ENCODE results near the gene NOC3L. TPM values are rescaled to one million over a fixed set of nuclear protein-coding genes. Genes with fewer than 3 reads are reported as not detected.
"Not testable (repeated sequence)": the region's sequence is repeated elsewhere in the genome, so short reads cannot be mapped to it uniquely, and the experiment has no call there.

NOC3L gene
- total and polyA plus RNA-seq, 5 donors, result 3.3 to 12.8 (median 10.4) TPM

GRCh38 chr10:94398762-94399161, 36.0 kb upstream of the NOC3L start:
- intact Hi-C loops (cut with DNase I), result no loop called here
- Histone ChIP-seq H3K4me1 (ENCODE audit: control insufficient read depth, insufficient read depth, low read length) (no peaks in the 10 kb centered on the region), H3K9me3 (ENCODE audit: control insufficient read depth, low read length) (no peaks in the 10 kb centered on the region), H3K27me3 (ENCODE audit: control insufficient read depth, insufficient read depth) (no peaks in the 10 kb centered on the region), H3K4me3 (ENCODE audit: low read length) (no peak overlapping the region), H3K27ac (ENCODE audit: low read length) (no peak overlapping the region)
- ATAC-seq (no peak), DNase-seq (no peak)
- WGBS, result 92% methylated on average over 6 of the region's 6 CpGs

GRCh38 chr10:94397549-94398370, 35.0 kb upstream of the NOC3L start:
- ATAC-seq, result no peak
- WGBS, result 57% methylated on average over 12 of the region's 12 CpGs

GRCh38 chr10:94392117-94392516, 29.4 kb upstream of the NOC3L start:
- DNase-seq; H3K27me3 ChIP-seq (ENCODE audit: control insufficient read depth, insufficient read depth); ATAC-seq; H3K9me3 ChIP-seq (ENCODE audit: control insufficient read depth, low read length); H3K4me1 ChIP-seq (ENCODE audit: control insufficient read depth, insufficient read depth, low read length); H3K27ac ChIP-seq (ENCODE audit: low read length); intact Hi-C loops (cut with DNase I); H3K4me3 ChIP-seq (ENCODE audit: low read length): not testable (repeated sequence)
- 81% methylated on average over 9 of the region's 9 CpGs for WGBS

More at GRCh38 chr10:94397549-94398370, 35.0 kb upstream of the NOC3L start:
- no peaks in the 10 kb centered on the region for H3K27me3 ChIP-seq (ENCODE audit: control insufficient read depth, insufficient read depth)
- H3K4me1 ChIP-seq (ENCODE audit: control insufficient read depth, insufficient read depth, low read length), result no peaks in the 10 kb centered on the region
- H3K4me3 ChIP-seq (ENCODE audit: low read length), result no peak overlapping the region
- H3K27ac ChIP-seq (ENCODE audit: low read length), result no peak overlapping the region
- intact Hi-C loops (cut with DNase I), result no loop called here
- H3K9me3 ChIP-seq (ENCODE audit: control insufficient read depth, low read length), result no peaks in the 10 kb centered on the region
- DNase-seq, result no peak

GRCh38 chr10:94385733-94386132, 23.0 kb upstream of the NOC3L start:
- intact Hi-C loops (cut with DNase I); H3K4me3 ChIP-seq (ENCODE audit: low read length); DNase-seq; H3K27me3 ChIP-seq (ENCODE audit: control insufficient read depth, insufficient read depth); H3K4me1 ChIP-seq (ENCODE audit: control insufficient read depth, insufficient read depth, low read length); H3K27ac ChIP-seq (ENCODE audit: low read length); ATAC-seq; H3K9me3 ChIP-seq (ENCODE audit: control insufficient read depth, low read length): not testable (repeated sequence)
- WGBS, result 95% methylated on average over 3 of the region's 3 CpGs

GRCh38 chr10:94383530-94383929, 20.8 kb upstream of the NOC3L start:
- DNase-seq (no peak), ATAC-seq (no peak)
- H3K27ac ChIP-seq (ENCODE audit: low read length), result no peak overlapping the region
- no peaks in the 10 kb centered on the region for H3K4me1 ChIP-seq (ENCODE audit: control insufficient read depth, insufficient read depth, low read length)
- no peaks in the 10 kb centered on the region for H3K27me3 ChIP-seq (ENCODE audit: control insufficient read depth, insufficient read depth)
- no peak overlapping the region for H3K4me3 ChIP-seq (ENCODE audit: low read length)
- intact Hi-C loops (cut with DNase I), result no loop called here
- H3K9me3 ChIP-seq (ENCODE audit: control insufficient read depth, low read length), result no peaks in the 10 kb centered on the region
- WGBS, result 91% methylated on average over 2 of the region's 2 CpGs

GRCh38 chr10:94376865-94377264, 14.1 kb upstream of the NOC3L start:
- Histone ChIP-seq H3K27me3 (ENCODE audit: control insufficient read depth, insufficient read depth) (no peaks in the 10 kb centered on the region), H3K27ac (ENCODE audit: low read length) (no peak overlapping the region), H3K4me3 (ENCODE audit: low read length) (no peak overlapping the region), H3K4me1 (ENCODE audit: control insufficient read depth, insufficient read depth, low read length) (no peaks in the 10 kb centered on the region), H3K9me3 (ENCODE audit: control insufficient read depth, low read length) (no peaks in the 10 kb centered on the region)
- WGBS, result 66% methylated on average over 2 of the region's 2 CpGs
- intact Hi-C loops (cut with DNase I), result no loop called here
- DNase-seq, result no peak
- ATAC-seq, result peak in 1 of 2 donors; percentile 75

- H3K4me3 ChIP-seq (ENCODE audit: low read length), result no peak overlapping the region
- WGBS, result 93% methylated on average over 1 of the region's 1 CpG
- no peak for ATAC-seq
- intact Hi-C loops (cut with DNase I), result no loop called here
- no peaks in the 10 kb centered on the region for H3K4me1 ChIP-seq (ENCODE audit: control insufficient read depth, insufficient read depth, low read length)
- no peaks in the 10 kb centered on the region for H3K9me3 ChIP-seq (ENCODE audit: control insufficient read depth, low read length)
- no peaks in the 10 kb centered on the region for H3K27me3 ChIP-seq (ENCODE audit: control insufficient read depth, insufficient read depth)
- DNase-seq, result no peak
- H3K27ac ChIP-seq (ENCODE audit: low read length), result no peak overlapping the region
These were observed 12.6 kb upstream of the NOC3L start for GRCh38 chr10:94375374-94375773.

GRCh38 chr10:94370501-94370900, 7.8 kb upstream of the NOC3L start:
- intact Hi-C loops (cut with DNase I), result no loop called here
- H3K27ac ChIP-seq (ENCODE audit: low read length), result no peak overlapping the region
- no peaks in the 10 kb centered on the region for H3K9me3 ChIP-seq (ENCODE audit: control insufficient read depth, low read length)
- no peaks in the 10 kb centered on the region for H3K4me1 ChIP-seq (ENCODE audit: control insufficient read depth, insufficient read depth, low read length)
- DNase-seq (no peak), ATAC-seq (no peak)
- no peaks in the 10 kb centered on the region for H3K27me3 ChIP-seq (ENCODE audit: control insufficient read depth, insufficient read depth)
- WGBS, result 57% methylated on average over 2 of the region's 2 CpGs
- no peak overlapping the region for H3K4me3 ChIP-seq (ENCODE audit: low read length)

- Histone ChIP-seq H3K9me3 (ENCODE audit: control insufficient read depth, low read length) (no peaks in the 10 kb centered on the region), H3K4me3 (ENCODE audit: low read length) (no peak overlapping the region), H3K4me1 (ENCODE audit: control insufficient read depth, insufficient read depth, low read length) (no peaks in the 10 kb centered on the region), H3K27me3 (ENCODE audit: control insufficient read depth, insufficient read depth) (no peaks in the 10 kb centered on the region), H3K27ac (ENCODE audit: low read length) (no peak overlapping the region)
- DNase-seq, result no peak
- intact Hi-C loops (cut with DNase I), result loop anchor here in 2 of 4 donors (10.0 kb wide), 1 partner anchor 78 kb away; no protein-coding TSS in a partner anchor
- 82% methylated on average over 3 of the region's 3 CpGs for WGBS
- ATAC-seq, result no peak
These were observed 3.6 kb upstream of the NOC3L start for GRCh38 chr10:94366382-94366781.

GRCh38 chr10:94364482-94364881, 1.7 kb upstream of the NOC3L start:
- H3K9me3 ChIP-seq (ENCODE audit: control insufficient read depth, low read length), result no peaks in the 10 kb centered on the region
- ATAC-seq (no peak), DNase-seq (no peak)
- intact Hi-C loops (cut with DNase I), result loop anchor here in 3 of 4 donors (5.0 to 10.0 kb wide), 2 partner anchors 78 to 80 kb away; no protein-coding TSS in a partner anchor
- no peak overlapping the region for H3K4me3 ChIP-seq (ENCODE audit: low read length)
- no peaks in the 10 kb centered on the region for H3K27me3 ChIP-seq (ENCODE audit: control insufficient read depth, insufficient read depth)
- no peak overlapping the region for H3K27ac ChIP-seq (ENCODE audit: low read length)
- no peaks in the 10 kb centered on the region for H3K4me1 ChIP-seq (ENCODE audit: control insufficient read depth, insufficient read depth, low read length)
- 67% methylated on average over 1 of the region's 1 CpG for WGBS

- intact Hi-C loops (cut with DNase I), result loop anchor here in 3 of 4 donors (5.0 to 10.0 kb wide), 2 partner anchors 79 to 82 kb away; no protein-coding TSS in a partner anchor
- WGBS, result 43% methylated on average over 8 of the region's 8 CpGs
- no peak for ATAC-seq
- H3K4me3 ChIP-seq (ENCODE audit: low read length), result peak overlapping the region; percentile 89
- H3K9me3 ChIP-seq (ENCODE audit: control insufficient read depth, low read length), result no peaks in the 10 kb centered on the region
- H3K27me3 ChIP-seq (ENCODE audit: control insufficient read depth, insufficient read depth), result no peaks in the 10 kb centered on the region
- no peaks in the 10 kb centered on the region for H3K4me1 ChIP-seq (ENCODE audit: control insufficient read depth, insufficient read depth, low read length)
- H3K27ac ChIP-seq (ENCODE audit: low read length), result no peak overlapping the region
- DNase-seq, result no peak
These were observed 469 bp upstream of the NOC3L start for GRCh38 chr10:94363251-94363565.

Data from right cardiac atrium (tissue), 5 donors.